Measurements from ENCODE around the gene ICA1. TPM values are rescaled to one million over a fixed set of nuclear protein-coding genes. Genes with fewer than 3 reads are reported as not detected.

Gene ICA1
- total RNA-seq, 1 experiment from 2014 or later = 28.8 TPM

DNA sequence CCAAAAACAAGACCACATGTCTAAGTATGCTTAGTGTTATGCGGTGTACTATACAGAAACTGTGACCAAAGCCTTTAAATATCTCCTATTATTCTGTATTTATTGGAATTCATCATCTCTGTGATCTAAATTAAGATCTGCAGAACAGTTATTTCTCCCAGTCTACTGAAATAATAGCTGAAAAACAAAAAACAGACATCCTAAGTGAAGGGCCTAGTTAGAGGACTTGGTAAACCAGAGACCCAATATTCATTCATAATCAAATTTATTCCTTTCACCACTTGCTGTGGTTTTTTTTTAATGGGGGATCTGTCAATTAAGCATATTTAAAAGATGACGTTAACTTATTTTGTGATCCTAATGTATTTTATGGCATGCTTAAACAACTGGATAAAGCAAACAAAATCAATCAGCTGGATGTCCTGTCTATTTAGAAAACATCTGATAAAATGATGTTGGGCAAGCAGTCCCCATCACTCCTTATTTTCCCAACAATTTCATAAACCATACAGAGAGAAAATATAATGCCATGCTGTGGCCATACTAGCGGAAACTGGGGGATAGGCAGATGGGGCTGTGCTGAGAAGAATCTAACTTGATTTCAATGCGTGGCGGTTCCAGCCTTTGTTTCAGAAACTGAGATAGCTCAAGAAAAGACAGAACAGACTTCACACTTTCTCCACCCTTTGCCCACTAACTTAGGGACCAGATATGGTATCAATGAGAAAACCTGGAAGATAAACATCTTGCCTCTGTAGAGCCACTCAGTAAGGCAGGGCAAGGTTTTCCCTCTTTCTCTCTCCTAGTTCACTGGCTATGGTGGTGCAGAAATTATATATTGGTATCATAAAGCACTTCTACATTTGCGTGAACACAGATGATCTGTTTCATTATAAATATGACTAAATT lies 32.9 kb downstream of the ICA1 start:
- Histone ChIP-seq H3K23me2 (ENCODE audit: insufficient read length, low read depth, low read length, poor library complexity, severe bottlenecking) (no peaks in the 10 kb centered on the region), H3K79me2 (ENCODE audit: insufficient read depth, low read length) (no peaks in the 10 kb centered on the region), H3K4ac (ENCODE audit: low read depth, low read length) (no peak overlapping the region), H4K8ac (replicated peaks; ENCODE audit: insufficient read length, low read depth, low read length) (no peak overlapping the region), H2BK20ac (ENCODE audit: low read depth, low read length, poor library complexity, severe bottlenecking) (no peak overlapping the region), H2BK120ac (ENCODE audit: low read depth, low read length, poor library complexity, severe bottlenecking) (no peak overlapping the region), H3K9me3 (ENCODE audit: control insufficient read depth, low read depth, low read length) (no peaks in the 10 kb centered on the region), H2BK5ac (ENCODE audit: insufficient read length, low read length) (no peak overlapping the region), H3K18ac (ENCODE audit: insufficient read length, low read depth, low read length) (no peak overlapping the region), H3T11ph (ENCODE audit: low read length) (no peak overlapping the region), H2BK12ac (ENCODE audit: insufficient read length, low read depth, low read length) (no peak overlapping the region), H2AK5ac (ENCODE audit: insufficient read length, low read length) (no peak overlapping the region), H4K5ac (ENCODE audit: insufficient read length, low read depth, low read length) (no peak overlapping the region), H3K4me1 (ENCODE audit: insufficient read depth, low read length) (no peaks in the 10 kb centered on the region), H2BK15ac (ENCODE audit: low read depth, low read length) (no peak overlapping the region), H3K56ac (ENCODE audit: insufficient read length, low read depth, low read length) (no peak overlapping the region), H3K27me3 (ENCODE audit: insufficient read depth, low read length) (no peaks in the 10 kb centered on the region), H3K79me1 (ENCODE audit: insufficient read depth, low read depth, low read length, poor library complexity, severe bottlenecking) (no peaks in the 10 kb centered on the region), H2AFZ (ENCODE audit: low read length) (no peak overlapping the region), H3K14ac (ENCODE audit: insufficient read depth, low read length) (no peak overlapping the region), H4K91ac (ENCODE audit: insufficient read length, low read depth, low read length) (no peak overlapping the region), H3K27ac (ENCODE audit: insufficient read length, low read depth, low read length) (no peak overlapping the region), H4K20me1 (ENCODE audit: control insufficient read depth, insufficient read depth, insufficient read length) (no peaks in the 10 kb centered on the region), H3K9ac (ENCODE audit: extremely low read depth, insufficient read length, low read length) (no peak overlapping the region), H3K4me2 (ENCODE audit: insufficient read depth, insufficient read length, low read length) (no peak overlapping the region), H3K23ac (ENCODE audit: insufficient read length, low read depth, low read length) (no peak overlapping the region)
- TF ChIP-seq, protein P1, sequence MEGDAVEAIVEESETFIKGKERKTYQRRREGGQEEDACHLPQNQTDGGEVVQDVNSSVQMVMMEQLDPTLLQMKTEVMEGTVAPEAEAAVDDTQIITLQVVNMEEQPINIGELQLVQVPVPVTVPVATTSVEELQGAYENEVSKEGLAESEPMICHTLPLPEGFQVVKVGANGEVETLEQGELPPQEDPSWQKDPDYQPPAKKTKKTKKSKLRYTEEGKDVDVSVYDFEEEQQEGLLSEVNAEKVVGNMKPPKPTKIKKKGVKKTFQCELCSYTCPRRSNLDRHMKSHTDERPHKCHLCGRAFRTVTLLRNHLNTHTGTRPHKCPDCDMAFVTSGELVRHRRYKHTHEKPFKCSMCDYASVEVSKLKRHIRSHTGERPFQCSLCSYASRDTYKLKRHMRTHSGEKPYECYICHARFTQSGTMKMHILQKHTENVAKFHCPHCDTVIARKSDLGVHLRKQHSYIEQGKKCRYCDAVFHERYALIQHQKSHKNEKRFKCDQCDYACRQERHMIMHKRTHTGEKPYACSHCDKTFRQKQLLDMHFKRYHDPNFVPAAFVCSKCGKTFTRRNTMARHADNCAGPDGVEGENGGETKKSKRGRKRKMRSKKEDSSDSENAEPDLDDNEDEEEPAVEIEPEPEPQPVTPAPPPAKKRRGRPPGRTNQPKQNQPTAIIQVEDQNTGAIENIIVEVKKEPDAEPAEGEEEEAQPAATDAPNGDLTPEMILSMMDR (conservative IDR thresholded peaks at IDR 0.05) = no peak
- peaks cover 0 to 5% (median 0%) of the 10 kb centered on the region in 3 experiments; a peak in 2 of 7 replicates for H3K36me3 Mint-ChIP-seq (ENCODE audit: insufficient read depth in 1 of 3, low read depth in 3 of 3)
- no peaks in the 10 kb centered on the region for H3K4me1 Mint-ChIP-seq
- no peak overlapping the region for H3K4me3 Mint-ChIP-seq
- DNase-seq = no peak
- no CpG with 5 or more reads among the region's 6 CpGs for WGBS (ENCODE audit: extremely low coverage, insufficient read length, low lambda C conversion rate)
- H3K27me3 Mint-ChIP-seq (ENCODE audit: low read depth) = no peaks in the 10 kb centered on the region; the same call in 1 of the 2 replicates
- H3K9me3 Mint-ChIP-seq = no peaks in the 10 kb centered on the region
- no peak overlapping the region for H3K27ac Mint-ChIP-seq

Data from H9 (cell line).